Upper lobe of left lung (tissue), 4 donors: ENCODE results near the gene EDC3.

ENCODE experiments used
- CTCF ChIP-seq, 6 experiments: fragments of 450-650 bp in 4 of 6; fragments of 200-600 bp in 2 of 6; sonication (generic) in 2 of 6; IDR thresholded peaks; one replicate each; pipeline ENCODE4 v1.5.1; 2016 to 2019; ENCODE audit warnings: antibody characterized with exemption in 6 of 6
- EP300 ChIP-seq, 4 donors: sonication (generic); formaldehyde crosslinking; IDR thresholded peaks; one replicate each; pipeline ENCODE4 v1.5.1; 2017; ENCODE audit warnings: antibody characterized with exemption in 4 of 4, control low read depth in 2 of 4
- POLR2A ChIP-seq, 4 donors: fragments of 450-650 bp; IDR thresholded peaks; one replicate each; pipeline ENCODE4 v1.5.1; 2016 to 2017; ENCODE audit warnings: antibody characterized with exemption in 4 of 4, mild to moderate bottlenecking in 2 of 4
- POLR2AphosphoS5 ChIP-seq, 2 donors: sonication (generic); formaldehyde crosslinking; IDR thresholded peaks; one replicate each; pipeline ENCODE4 v1.5.1; 2017; ENCODE audit warnings: antibody characterized with exemption in 2 of 2

- no peak for TF ChIP-seq CTCF (IDR thresholded peaks at IDR 0.05)
- no peak for TF ChIP-seq POLR2AphosphoS5 (IDR thresholded peaks at IDR 0.05)
- no peak for TF ChIP-seq POLR2A (IDR thresholded peaks at IDR 0.05)
- TF ChIP-seq EP300 (IDR thresholded peaks at IDR 0.05): no peak
Measured at GRCh38 chr15:74584204-74584603, 111.6 kb downstream of the EDC3 start.
